Sigmoid colon (tissue), 7 donors: Measurements from ENCODE around the gene APRT. TPM values are rescaled to one million over a fixed set of nuclear protein-coding genes. Genes with fewer than 3 reads are reported as not detected.

Experiments used
- DNase-seq: peaks from one replicate; pipeline ENCODE4 v3.0.0-alpha.2; 2019
- H3K27ac ChIP-seq, 4 donors: fragments of 200-600 bp; sonication (generic); one replicate each; pipeline ENCODE4 v1.5.1; 2016 to 2019; ENCODE audit warnings: mild to moderate bottlenecking in 1 of 4
- H3K27me3 ChIP-seq, 3 donors: fragments of 200-600 bp; sonication (generic); one replicate each; pipeline ENCODE4 v1.5.1; 2019; ENCODE audit warnings: mild to moderate bottlenecking in 1 of 3
- H3K36me3 ChIP-seq, 4 donors: fragments of 200-600 bp; sonication (generic); one replicate each; pipeline ENCODE4 v1.5.1; 2016 to 2019
- H3K4me1 ChIP-seq, 4 donors: fragments of 200-600 bp; sonication (generic); one replicate each; pipeline ENCODE4 v1.5.1; 2017 to 2019
- H3K4me3 ChIP-seq, 4 donors: fragments of 200-600 bp; sonication (generic); one replicate each; pipeline ENCODE4 v1.5.1; 2017 to 2019; ENCODE audit warnings: mild to moderate bottlenecking in 2 of 4, moderate library complexity in 1 of 4
- H3K9me3 ChIP-seq, 4 donors: fragments of 200-600 bp in 3 of 4; sonication (generic) in 3 of 4; one replicate each; pipeline versions ENCODE4 v1.5.1 to v1.6.1; 2013 to 2019
- EP300 ChIP-seq, 4 donors: sonication (generic); formaldehyde crosslinking; IDR thresholded peaks; one replicate each; pipeline ENCODE4 v1.6.1; 2017; ENCODE audit warnings: antibody characterized with exemption in 4 of 4
- POLR2A ChIP-seq, 2 donors: fragments of 450-650 bp; IDR thresholded peaks; one replicate each; pipeline ENCODE4 v1.6.1; 2016; ENCODE audit warnings: antibody characterized with exemption in 2 of 2, mild to moderate bottlenecking in 2 of 2, moderate library complexity in 2 of 2
- POLR2AphosphoS5 ChIP-seq, 4 donors: sonication (generic); formaldehyde crosslinking; IDR thresholded peaks; one replicate each; pipeline ENCODE4 v1.6.1; 2017; ENCODE audit warnings: antibody characterized with exemption in 4 of 4
- WGBS, 2 donors: extraction: QIAGEN DNeasy Blood & Tissue Kit; methylation state at CpG; one replicate each; pipeline ENCODE4 v1.1.7; 2013; 5-methylcytosine and 5-hydroxymethylcytosine counted together
- intact Hi-C: fragments of 100-400 bp; cut with DNase I; formaldehyde crosslinking; loops from one replicate; pipeline ENCODE4 v1.15.1; 2023
- polyA plus RNA-seq, 3 donors: library from polyadenylated mRNA; stranded (reverse); fragments of 200-250 nt; gene quantifications; one replicate each; pipeline ENCODE4 v1.2.3, GENCODE V29; 2013
- total RNA-seq, 4 donors: library from RNA; depleted of rRNA; stranded (reverse); fragments of >200 nt; gene quantifications; one replicate each; pipeline ENCODE4 v1.1.0, GENCODE V29; 2016
- TF ChIP-seq, protein P1 (sequence below), 4 experiments: fragments of 450-650 bp in 3 of 4; fragments of 200-600 bp in 1 of 4; IDR thresholded peaks; one replicate each; pipeline ENCODE4 v1.5.1; 2016 to 2019; ENCODE audit warnings: antibody characterized with exemption in 4 of 4, mild to moderate bottlenecking in 3 of 4, moderate library complexity in 2 of 4
- donor health status: healthy with polysubstance abuse.
- donor health status: Bipolar disorder and iron deficiency.
- donor health status: healthy.

APRT gene
- total and polyA plus RNA-seq, 7 donors, result 56.6 to 329 (median 78.3) TPM

DNA sequence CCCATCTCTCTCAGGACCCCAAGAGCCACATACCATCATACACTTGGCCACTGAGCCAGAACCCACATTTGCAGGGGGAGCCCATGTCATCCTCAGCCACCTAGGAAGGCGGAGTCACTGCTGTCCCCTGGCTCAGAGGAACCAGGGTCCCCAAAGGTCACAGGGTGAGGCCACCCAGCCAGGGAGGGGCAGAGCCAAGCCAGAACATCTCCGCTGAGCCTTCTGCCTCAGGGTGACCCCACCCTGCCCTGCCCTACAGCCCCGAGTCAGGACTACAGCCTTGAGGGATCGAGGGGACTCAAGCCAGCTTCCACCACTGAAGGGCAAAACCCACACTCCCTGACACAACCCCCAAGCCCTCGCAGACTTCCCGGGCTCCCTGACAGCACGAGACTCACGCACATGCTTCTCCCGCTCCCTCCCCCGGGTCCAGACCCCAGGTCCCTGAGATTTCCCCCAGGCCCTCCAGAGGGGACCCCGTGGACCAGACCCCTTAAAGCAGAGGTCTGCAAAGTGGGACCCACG lies 44.1 kb downstream of the APRT start:
- Histone ChIP-seq H3K4me1 (peaks cover 0 to 98% (median 95%) of the 10 kb centered on the region in 4 donors), H3K9me3 (no peaks in the 10 kb centered on the region), H3K36me3 (no peaks in the 10 kb centered on the region), H3K4me3 (peak overlapping the region in 2 of 4 donors; percentile 4 to 38), H3K27me3 (no peaks in the 10 kb centered on the region), H3K27ac (peak overlapping the region; percentile 89 to 100 (median 96))
- intact Hi-C loops, result no loop called here
- 77 to 79% methylated on average over 12 of the region's 12 CpGs for WGBS, 2 donors
- TF ChIP-seq POLR2A (IDR thresholded peaks at IDR 0.05) (no peak), POLR2AphosphoS5 (IDR thresholded peaks at IDR 0.05) (no peak), EP300 (IDR thresholded peaks at IDR 0.05) (no peak)
- TF ChIP-seq, protein P1, sequence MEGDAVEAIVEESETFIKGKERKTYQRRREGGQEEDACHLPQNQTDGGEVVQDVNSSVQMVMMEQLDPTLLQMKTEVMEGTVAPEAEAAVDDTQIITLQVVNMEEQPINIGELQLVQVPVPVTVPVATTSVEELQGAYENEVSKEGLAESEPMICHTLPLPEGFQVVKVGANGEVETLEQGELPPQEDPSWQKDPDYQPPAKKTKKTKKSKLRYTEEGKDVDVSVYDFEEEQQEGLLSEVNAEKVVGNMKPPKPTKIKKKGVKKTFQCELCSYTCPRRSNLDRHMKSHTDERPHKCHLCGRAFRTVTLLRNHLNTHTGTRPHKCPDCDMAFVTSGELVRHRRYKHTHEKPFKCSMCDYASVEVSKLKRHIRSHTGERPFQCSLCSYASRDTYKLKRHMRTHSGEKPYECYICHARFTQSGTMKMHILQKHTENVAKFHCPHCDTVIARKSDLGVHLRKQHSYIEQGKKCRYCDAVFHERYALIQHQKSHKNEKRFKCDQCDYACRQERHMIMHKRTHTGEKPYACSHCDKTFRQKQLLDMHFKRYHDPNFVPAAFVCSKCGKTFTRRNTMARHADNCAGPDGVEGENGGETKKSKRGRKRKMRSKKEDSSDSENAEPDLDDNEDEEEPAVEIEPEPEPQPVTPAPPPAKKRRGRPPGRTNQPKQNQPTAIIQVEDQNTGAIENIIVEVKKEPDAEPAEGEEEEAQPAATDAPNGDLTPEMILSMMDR (IDR thresholded peaks at IDR 0.05), result no peak
- no peak for DNase-seq

DNA sequence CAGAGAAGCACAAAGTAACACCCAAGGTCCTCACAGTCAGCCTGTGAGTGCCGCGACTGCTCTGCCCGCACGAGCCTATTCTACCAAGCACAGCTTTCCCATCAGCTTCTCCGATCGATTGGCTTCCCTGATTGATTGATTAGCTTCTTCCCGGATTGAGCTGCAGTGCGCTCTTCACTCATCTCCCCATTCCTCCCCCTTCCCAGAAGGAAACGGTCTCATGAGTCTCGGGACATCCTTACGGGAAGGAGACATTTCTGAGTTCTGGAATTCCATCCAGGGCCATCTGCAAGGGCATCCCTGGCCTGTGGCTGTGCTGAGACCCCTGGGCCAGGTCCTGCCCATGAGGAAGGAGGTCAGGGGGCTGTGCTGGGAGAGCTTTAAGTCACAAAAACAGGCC lies 44.8 kb downstream of the APRT start:
- intact Hi-C loops, result no loop called here
- 85 to 92% methylated on average over 11 of the region's 11 CpGs for WGBS, 2 donors
- no peak for DNase-seq
- Histone ChIP-seq H3K27me3 (no peaks in the 10 kb centered on the region), H3K4me1 (peaks cover 0 to 98% (median 95%) of the 10 kb centered on the region in 4 donors), H3K4me3 (no peak overlapping the region), H3K9me3 (no peaks in the 10 kb centered on the region), H3K36me3 (no peaks in the 10 kb centered on the region), H3K27ac (peak overlapping the region; percentile 89 to 100 (median 96))
- TF ChIP-seq POLR2AphosphoS5 (IDR thresholded peaks at IDR 0.05) (peak in 1 of 4 donors; percentile 52), EP300 (IDR thresholded peaks at IDR 0.05) (peak in 1 of 4 donors; percentile 61)
- TF ChIP-seq, protein P1 (IDR thresholded peaks at IDR 0.05), result no peak

DNA sequence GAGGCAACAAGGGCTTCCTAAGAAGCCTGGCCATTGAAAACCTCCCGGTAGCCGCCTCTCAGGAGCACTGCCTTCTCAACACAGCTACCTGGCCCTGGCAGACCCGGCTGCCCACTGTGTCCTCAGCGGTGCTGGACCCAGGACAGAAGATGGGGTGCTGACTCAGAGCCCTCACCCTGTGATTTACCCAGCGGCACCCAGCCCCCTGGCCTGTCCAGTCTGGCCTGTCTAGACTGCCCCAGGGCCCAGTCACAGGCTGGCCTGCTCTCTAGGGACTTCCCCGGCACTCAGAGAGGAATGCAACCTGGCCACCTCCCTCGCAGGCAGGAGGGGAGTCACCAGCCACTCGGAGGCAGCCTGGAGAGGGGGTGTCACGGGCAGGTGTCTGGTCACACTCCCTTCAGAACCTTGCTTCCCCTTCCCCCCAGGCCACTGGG lies 46.8 kb downstream of the APRT start:
- no peak overlapping the region for H3K4me3 ChIP-seq
- intact Hi-C loops, result no loop called here
- H3K27me3 ChIP-seq, result no peaks in the 10 kb centered on the region
- TF ChIP-seq EP300 (IDR thresholded peaks at IDR 0.05) (no peak), POLR2A (IDR thresholded peaks at IDR 0.05) (no peak), POLR2AphosphoS5 (IDR thresholded peaks at IDR 0.05) (no peak)
- TF ChIP-seq, protein P1 (IDR thresholded peaks at IDR 0.05), result no peak
- peak overlapping the region in 3 of 4 donors; percentile 96 to 100 (median 97) for H3K27ac ChIP-seq
- H3K36me3 ChIP-seq, result no peaks in the 10 kb centered on the region
- DNase-seq, result no peak
- WGBS, 2 donors, result 84 to 91% methylated on average over 9 of the region's 9 CpGs
- H3K9me3 ChIP-seq, result no peaks in the 10 kb centered on the region
- H3K4me1 ChIP-seq, result peaks cover 0 to 98% (median 95%) of the 10 kb centered on the region in 4 donors

DNA sequence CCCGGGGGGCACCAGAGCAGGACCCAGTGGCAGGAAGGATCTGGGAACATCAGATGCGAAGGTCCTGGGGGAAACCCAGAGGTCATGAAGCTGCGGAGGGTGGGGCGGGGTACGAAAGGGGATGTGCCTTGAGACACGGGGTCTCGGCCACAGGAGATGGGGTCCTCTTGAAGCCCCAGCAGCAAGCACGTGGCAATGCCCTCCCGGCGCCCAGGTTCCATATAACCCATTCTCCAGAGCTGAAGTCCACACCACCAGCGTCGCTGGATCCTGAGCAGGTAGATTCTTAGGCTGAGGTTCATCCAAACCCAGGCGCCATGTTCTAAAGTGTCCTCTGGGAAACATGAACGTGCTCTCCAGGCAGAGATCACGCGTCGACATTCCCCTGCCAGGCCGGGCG lies 47.6 kb downstream of the APRT start:
- Histone ChIP-seq H3K36me3 (no peaks in the 10 kb centered on the region), H3K9me3 (no peaks in the 10 kb centered on the region), H3K4me3 (no peak overlapping the region), H3K27ac (peak overlapping the region; percentile 91 to 100 (median 96)), H3K27me3 (no peaks in the 10 kb centered on the region), H3K4me1 (peaks cover 0 to 97% (median 93%) of the 10 kb centered on the region in 4 donors)
- TF ChIP-seq, protein P1 (IDR thresholded peaks at IDR 0.05), result no peak
- TF ChIP-seq POLR2A (IDR thresholded peaks at IDR 0.05) (no peak), EP300 (IDR thresholded peaks at IDR 0.05) (no peak), POLR2AphosphoS5 (IDR thresholded peaks at IDR 0.05) (no peak)
- 95% methylated on average over 19 of the region's 19 CpGs for WGBS, 2 donors
- DNase-seq, result no peak
- intact Hi-C loops, result no loop called here
